Tibial nerve (tissue), 4 donors: Measurements from ENCODE around the gene SCG2. TPM values are rescaled to one million over a fixed set of nuclear protein-coding genes. Genes with fewer than 3 reads are reported as not detected.

Source experiments
- DNase-seq, 2 donors: peaks; one replicate each; pipeline ENCODE4 v3.0.0-alpha.2; 2019; ENCODE audit warnings: low spot score in 2 of 2
- H3K27ac ChIP-seq, 4 donors: fragments of 200-600 bp; sonication (generic) in 3 of 4; one replicate each; pipeline ENCODE4 v1.5.1; 2017 to 2019; ENCODE audit warnings: mild to moderate bottlenecking in 1 of 4
- H3K27me3 ChIP-seq, 2 donors: fragments of 200-600 bp; sonication (generic) in 1 of 2; one replicate each; pipeline versions ENCODE4 v1.5.1 to v1.6.0; 2017 to 2019
- H3K36me3 ChIP-seq, 3 donors: fragments of 200-600 bp; sonication (generic); one replicate each; pipeline ENCODE4 v1.5.1; 2018 to 2019
- H3K4me1 ChIP-seq, 4 donors: fragments of 200-600 bp; sonication (generic) in 3 of 4; one replicate each; pipeline ENCODE4 v1.5.1; 2017 to 2019
- H3K4me3 ChIP-seq, 4 donors: fragments of 200-600 bp; sonication (generic) in 3 of 4; one replicate each; pipeline ENCODE4 v1.5.1; 2017 to 2019; ENCODE audit warnings: mild to moderate bottlenecking in 1 of 4, moderate library complexity in 1 of 4
- H3K9me3 ChIP-seq, 4 donors: fragments of 200-600 bp; sonication (generic) in 3 of 4; one replicate each; pipeline ENCODE4 v1.5.1; 2017 to 2019
- EP300 ChIP-seq, 2 donors: sonication (generic); formaldehyde crosslinking; IDR thresholded peaks; one replicate each; pipeline ENCODE4 v1.6.1; 2017; ENCODE audit warnings: antibody characterized with exemption in 2 of 2, mild to moderate bottlenecking in 1 of 2
- POLR2A ChIP-seq, 2 donors: fragments of 450-650 bp; IDR thresholded peaks; one replicate each; pipeline ENCODE4 v1.6.1; 2017; ENCODE audit warnings: antibody characterized with exemption in 2 of 2, mild to moderate bottlenecking in 2 of 2, moderate library complexity in 2 of 2
- WGBS, 2 donors: methylation state at CpG; one replicate each; pipeline ENCODE4 v1.1.5; 2018; 5-methylcytosine and 5-hydroxymethylcytosine counted together
- total RNA-seq, 4 donors: library from RNA; depleted of rRNA; stranded (reverse); fragments of >200 nt; gene quantifications; one replicate each; pipeline ENCODE4 v1.1.0, GENCODE V29; 2016
- TF ChIP-seq, protein P1 (sequence below), 5 experiments: fragments of 200-600 bp in 3 of 5; fragments of 450-650 bp in 2 of 5; sonication (generic) in 3 of 5; IDR thresholded peaks; one replicate each; pipeline ENCODE4 v1.5.1; 2016 to 2019; ENCODE audit warnings: antibody characterized with exemption in 5 of 5, mild to moderate bottlenecking in 3 of 5, moderate library complexity in 2 of 5

Gene SCG2
- total RNA-seq, 4 donors from 2014 or later = 0.30 to 0.63 TPM; not detected in 2

DNA sequence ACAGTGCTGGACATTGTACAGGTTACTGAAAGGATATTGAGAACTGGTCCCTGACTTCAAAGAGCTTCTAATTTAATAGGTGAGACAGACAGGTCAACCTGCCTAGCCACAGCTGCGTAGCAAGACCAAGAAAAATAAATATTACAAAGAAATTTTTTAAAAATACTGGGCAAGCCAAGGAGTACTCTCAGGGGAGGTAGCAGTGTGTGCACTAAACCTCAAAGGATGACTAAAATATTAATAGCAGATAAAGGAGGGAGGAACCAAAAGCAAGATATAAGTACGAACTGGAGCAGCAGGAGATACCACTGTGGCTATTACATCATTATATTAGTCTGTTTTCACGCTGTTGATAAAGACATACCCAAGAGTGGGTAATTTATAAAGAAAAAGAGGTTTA, 14.9 kb downstream of the SCG2 start:
- no peak overlapping the region for H3K4me3 ChIP-seq
- no peaks in the 10 kb centered on the region for H3K36me3 ChIP-seq
- H3K27ac ChIP-seq = no peak overlapping the region
- DNase-seq = no peak
- H3K27me3 ChIP-seq = no peaks in the 10 kb centered on the region
- 66 to 73% methylated on average over 3 of the region's 3 CpGs for WGBS, 2 donors
- H3K9me3 ChIP-seq = no peaks in the 10 kb centered on the region
- TF ChIP-seq EP300 (IDR thresholded peaks at IDR 0.05) = no peak
- TF ChIP-seq, protein P1, sequence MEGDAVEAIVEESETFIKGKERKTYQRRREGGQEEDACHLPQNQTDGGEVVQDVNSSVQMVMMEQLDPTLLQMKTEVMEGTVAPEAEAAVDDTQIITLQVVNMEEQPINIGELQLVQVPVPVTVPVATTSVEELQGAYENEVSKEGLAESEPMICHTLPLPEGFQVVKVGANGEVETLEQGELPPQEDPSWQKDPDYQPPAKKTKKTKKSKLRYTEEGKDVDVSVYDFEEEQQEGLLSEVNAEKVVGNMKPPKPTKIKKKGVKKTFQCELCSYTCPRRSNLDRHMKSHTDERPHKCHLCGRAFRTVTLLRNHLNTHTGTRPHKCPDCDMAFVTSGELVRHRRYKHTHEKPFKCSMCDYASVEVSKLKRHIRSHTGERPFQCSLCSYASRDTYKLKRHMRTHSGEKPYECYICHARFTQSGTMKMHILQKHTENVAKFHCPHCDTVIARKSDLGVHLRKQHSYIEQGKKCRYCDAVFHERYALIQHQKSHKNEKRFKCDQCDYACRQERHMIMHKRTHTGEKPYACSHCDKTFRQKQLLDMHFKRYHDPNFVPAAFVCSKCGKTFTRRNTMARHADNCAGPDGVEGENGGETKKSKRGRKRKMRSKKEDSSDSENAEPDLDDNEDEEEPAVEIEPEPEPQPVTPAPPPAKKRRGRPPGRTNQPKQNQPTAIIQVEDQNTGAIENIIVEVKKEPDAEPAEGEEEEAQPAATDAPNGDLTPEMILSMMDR (IDR thresholded peaks at IDR 0.05) = no peak
- no peak for TF ChIP-seq POLR2A (IDR thresholded peaks at IDR 0.05)
- peaks cover 0 to 7% (median 2%) of the 10 kb centered on the region in 4 donors for H3K4me1 ChIP-seq

DNA sequence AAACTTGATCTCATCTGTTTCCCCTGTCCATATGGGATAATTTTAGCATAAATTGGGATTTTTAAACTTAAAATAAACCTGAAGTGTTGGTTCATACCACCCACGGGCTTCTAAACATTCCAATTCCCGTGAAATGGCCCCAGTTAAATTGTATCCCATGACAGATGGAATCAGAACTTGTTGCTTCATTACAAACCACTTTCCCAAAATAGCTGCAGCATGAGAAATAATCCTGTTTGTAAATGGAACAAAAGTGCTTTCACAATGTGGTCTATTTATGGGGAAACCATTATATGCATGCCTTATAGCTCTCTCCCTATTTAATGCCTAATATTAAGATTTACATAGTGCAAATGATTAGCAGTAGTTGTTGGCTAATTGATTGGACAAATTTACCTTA, 15.9 kb downstream of the SCG2 start:
- 9 to 15% methylated on average over 2 of the region's 2 CpGs for WGBS, 2 donors
- no peaks in the 10 kb centered on the region for H3K36me3 ChIP-seq

DNA sequence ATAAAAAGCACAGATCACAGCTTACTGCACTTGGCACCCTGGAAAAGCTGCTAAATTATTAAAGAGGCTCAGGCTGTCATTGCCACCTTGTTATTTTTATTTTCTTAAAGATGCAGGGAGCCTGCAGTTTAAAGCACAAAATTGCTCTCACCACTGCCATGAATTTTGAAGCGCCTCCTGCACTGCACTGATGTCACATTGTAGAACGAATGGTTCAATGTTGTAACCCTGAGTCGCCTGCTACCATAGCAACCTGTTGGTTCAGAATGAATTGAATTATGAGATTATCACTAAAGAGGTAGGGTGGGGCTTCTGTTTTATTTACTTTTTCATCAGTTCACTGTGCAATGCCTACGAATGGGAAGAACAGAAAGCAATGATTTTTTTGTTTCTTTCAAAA, 16.5 kb downstream of the SCG2 start:
- TF ChIP-seq EP300 (IDR thresholded peaks at IDR 0.05) (no peak), POLR2A (IDR thresholded peaks at IDR 0.05) (no peak)
- TF ChIP-seq, protein P1 (IDR thresholded peaks at IDR 0.05) = no peak
- no peaks in the 10 kb centered on the region for H3K27me3 ChIP-seq
- WGBS, 2 donors = 48 to 51% methylated on average over 4 of the region's 4 CpGs

More for the DNA sequence above, 15.9 kb downstream of the SCG2 start:
- no peak for DNase-seq
- no peak overlapping the region for H3K4me3 ChIP-seq
- no peaks in the 10 kb centered on the region for H3K9me3 ChIP-seq
- H3K4me1 ChIP-seq = peaks cover 0 to 7% (median 2%) of the 10 kb centered on the region in 4 donors
- H3K27ac ChIP-seq = no peak overlapping the region
- TF ChIP-seq, protein P1 (IDR thresholded peaks at IDR 0.05) = no peak
- TF ChIP-seq POLR2A (IDR thresholded peaks at IDR 0.05) (no peak), EP300 (IDR thresholded peaks at IDR 0.05) (no peak)
- H3K27me3 ChIP-seq = no peaks in the 10 kb centered on the region

DNA sequence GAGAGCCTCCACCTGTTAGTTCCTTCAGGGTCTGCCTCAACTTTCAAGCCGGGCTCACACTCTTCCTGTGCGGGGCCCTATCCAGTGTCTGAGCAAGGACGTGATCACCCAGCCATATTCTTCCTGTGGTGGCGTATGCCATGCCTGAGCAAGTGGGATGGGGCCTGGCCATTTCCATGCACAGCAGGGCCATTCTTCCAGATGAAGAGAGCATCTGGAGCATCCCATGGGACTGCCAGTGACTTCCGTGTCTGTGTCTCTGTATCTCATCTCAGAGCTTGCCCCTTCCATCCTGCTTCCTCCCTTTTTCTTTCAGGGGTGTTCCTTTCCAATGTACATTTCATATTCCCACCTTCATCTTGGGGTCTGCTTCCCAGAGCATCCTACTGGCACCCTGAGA, 20.2 kb downstream of the SCG2 start:
- Histone ChIP-seq H3K27me3 (no peaks in the 10 kb centered on the region), H3K27ac (no peak overlapping the region), H3K4me3 (no peak overlapping the region), H3K4me1 (peaks cover 0 to 15% (median 2%) of the 10 kb centered on the region in 4 donors), H3K36me3 (no peaks in the 10 kb centered on the region), H3K9me3 (no peaks in the 10 kb centered on the region)
- TF ChIP-seq, protein P1 (IDR thresholded peaks at IDR 0.05) = no peak
- TF ChIP-seq POLR2A (IDR thresholded peaks at IDR 0.05) = no peak
- TF ChIP-seq EP300 (IDR thresholded peaks at IDR 0.05) = no peak
- 85 to 86% methylated on average over 5 of the region's 5 CpGs for WGBS, 2 donors
- no peak for DNase-seq

More for the DNA sequence above, 16.5 kb downstream of the SCG2 start:
- Histone ChIP-seq H3K4me1 (peaks cover 0 to 13% (median 2%) of the 10 kb centered on the region in 4 donors), H3K9me3 (no peaks in the 10 kb centered on the region), H3K4me3 (no peak overlapping the region), H3K27ac (no peak overlapping the region), H3K36me3 (no peaks in the 10 kb centered on the region)
- no peak for DNase-seq

DNA sequence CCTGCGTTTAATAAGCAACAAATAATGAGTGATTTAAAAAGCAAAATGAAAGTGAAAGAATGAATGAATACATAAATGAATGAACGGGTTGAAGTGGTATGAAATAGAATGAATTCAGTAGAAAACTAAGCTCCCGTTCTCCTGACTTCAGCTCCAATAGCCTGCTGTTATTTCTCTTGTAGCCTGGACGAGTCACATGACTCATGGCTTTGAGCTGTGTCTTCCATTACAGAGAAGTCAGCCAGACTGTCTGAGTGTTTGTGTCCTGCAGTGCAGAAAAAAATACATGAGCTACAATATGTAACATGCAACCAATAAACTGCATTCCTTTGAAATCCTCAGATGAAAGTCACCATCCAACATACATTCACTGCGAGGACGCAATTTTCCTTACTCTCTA, 21.2 kb downstream of the SCG2 start:
- Histone ChIP-seq H3K4me3 (no peak overlapping the region), H3K36me3 (no peaks in the 10 kb centered on the region), H3K9me3 (no peaks in the 10 kb centered on the region), H3K27me3 (no peaks in the 10 kb centered on the region), H3K4me1 (peaks cover 0 to 11% (median 2%) of the 10 kb centered on the region in 4 donors), H3K27ac (no peak overlapping the region)
- DNase-seq = no peak
- WGBS, 2 donors = 31 to 43% methylated on average over 6 of the region's 6 CpGs
- TF ChIP-seq, protein P1 (IDR thresholded peaks at IDR 0.05) = no peak
- TF ChIP-seq EP300 (IDR thresholded peaks at IDR 0.05) (no peak), POLR2A (IDR thresholded peaks at IDR 0.05) (no peak)
